Measurements from ENCODE around the gene PRRT4. TPM values are rescaled to one million over a fixed set of nuclear protein-coding genes. Genes with fewer than 3 reads are reported as not detected.

Gene PRRT4
- total RNA-seq, 1 experiment from 2014 or later, result 0.27 TPM

DNA sequence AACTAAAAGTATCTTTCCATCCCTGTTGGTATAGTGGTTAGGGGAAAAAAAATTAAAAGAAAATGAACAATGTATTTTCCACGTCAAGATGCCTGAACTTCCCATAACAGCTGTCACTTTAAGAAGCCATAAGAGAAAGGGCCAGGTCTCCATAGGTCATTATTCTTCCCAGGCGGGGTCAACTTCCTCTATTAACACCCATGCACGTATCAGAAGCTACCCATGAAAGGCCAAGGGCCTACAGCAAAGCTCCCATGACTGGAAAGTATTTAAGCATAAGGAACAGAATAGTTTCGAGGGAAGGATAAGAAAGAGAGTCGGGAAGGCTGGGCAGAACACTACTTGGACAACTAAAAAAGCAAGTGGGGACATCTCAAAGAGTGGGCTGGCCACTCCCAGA, 57.8 kb downstream of the PRRT4 start:
- DNase-seq (ENCODE audit: extremely low read depth, low read depth), result no peak

DNA sequence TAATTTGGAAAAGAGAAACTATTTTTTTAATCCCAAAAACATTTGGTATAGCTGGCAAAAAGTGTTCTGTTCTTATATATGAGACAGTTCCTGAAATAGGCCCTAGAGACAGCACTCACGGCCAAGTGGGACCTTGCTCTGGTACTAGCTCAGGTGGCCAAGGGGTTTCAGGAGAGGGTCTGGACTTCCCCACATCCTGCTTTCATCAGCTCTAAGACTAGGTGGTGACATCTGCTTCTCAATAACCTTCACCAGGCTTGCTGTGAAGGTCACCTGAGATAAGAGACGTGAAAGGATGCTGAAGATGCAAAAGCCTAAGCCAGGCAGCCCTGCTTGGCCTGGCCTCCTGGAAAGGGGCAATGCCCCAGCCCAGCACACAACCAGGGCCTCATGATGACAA, 58.4 kb downstream of the PRRT4 start:
- no peak for DNase-seq (ENCODE audit: extremely low read depth, low read depth)

DNA sequence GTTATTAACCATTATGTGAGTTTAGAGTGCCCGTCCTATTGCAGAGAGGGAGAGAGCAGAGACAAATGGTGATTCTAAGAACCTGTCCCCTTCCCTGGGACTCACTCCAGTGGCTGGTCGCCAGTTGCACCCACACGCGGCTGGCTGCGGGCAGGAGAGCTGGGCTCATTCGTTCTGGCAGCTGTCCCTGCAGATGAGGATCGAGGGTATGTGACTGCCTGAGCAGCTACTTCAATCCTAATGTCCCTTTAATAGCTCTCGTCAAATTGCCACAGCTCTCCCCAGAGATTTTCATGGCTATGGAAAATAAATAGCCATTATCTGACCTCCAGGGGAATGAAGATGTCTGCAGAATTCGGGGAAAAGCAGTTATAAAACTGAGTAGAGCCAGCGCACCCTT, 59.4 kb downstream of the PRRT4 start:
- DNase-seq (ENCODE audit: extremely low read depth, low read depth), result no peak

Small RNA genes lying within 50 kb of the gene (small RNA-seq; reads per million reads assigned to genes)
- gene RNU7-27P, result 0 reads per million in 2 experiments

Other genes with a start within 250 kb of the PRRT4 start
- gene LEP, start 120.4 kb downstream of the PRRT4 start, total RNA-seq (2014; rRNA removed; shearing (Covaris generic)), result not detected in 2 replicates
- 30.0 and 31.0 TPM in 2 replicates for gene RBM28, start 17.8 kb downstream of the PRRT4 start, total RNA-seq (2014; rRNA removed; shearing (Covaris generic))
- 84.5 and 88.9 TPM in 2 replicates for gene IMPDH1, start 48.3 kb upstream of the PRRT4 start, total RNA-seq (2014; rRNA removed; shearing (Covaris generic))
- 16.1 and 21.6 TPM in 2 replicates for gene HILPDA, start 94.2 kb upstream of the PRRT4 start, total RNA-seq (2014; rRNA removed; shearing (Covaris generic))
- gene METTL2B, start 115.1 kb upstream of the PRRT4 start, total RNA-seq (2014; rRNA removed; shearing (Covaris generic)), result 44.0 and 44.8 TPM in 2 replicates